T-helper 2 cell (primary cell): Measurements from ENCODE around the gene TTC7B.

ENCODE experiments used
- DNase-seq, 5 experiments: peaks; one replicate each; pipeline versions ENCODE4 v3.0.0 to v3.0.0-alpha.2; 2012 to 2022

The TTC7B gene

GRCh38 chr14:90666571-90666970 is 149.7 kb downstream of the TTC7B start:
- DNase-seq = no peak

DNA sequence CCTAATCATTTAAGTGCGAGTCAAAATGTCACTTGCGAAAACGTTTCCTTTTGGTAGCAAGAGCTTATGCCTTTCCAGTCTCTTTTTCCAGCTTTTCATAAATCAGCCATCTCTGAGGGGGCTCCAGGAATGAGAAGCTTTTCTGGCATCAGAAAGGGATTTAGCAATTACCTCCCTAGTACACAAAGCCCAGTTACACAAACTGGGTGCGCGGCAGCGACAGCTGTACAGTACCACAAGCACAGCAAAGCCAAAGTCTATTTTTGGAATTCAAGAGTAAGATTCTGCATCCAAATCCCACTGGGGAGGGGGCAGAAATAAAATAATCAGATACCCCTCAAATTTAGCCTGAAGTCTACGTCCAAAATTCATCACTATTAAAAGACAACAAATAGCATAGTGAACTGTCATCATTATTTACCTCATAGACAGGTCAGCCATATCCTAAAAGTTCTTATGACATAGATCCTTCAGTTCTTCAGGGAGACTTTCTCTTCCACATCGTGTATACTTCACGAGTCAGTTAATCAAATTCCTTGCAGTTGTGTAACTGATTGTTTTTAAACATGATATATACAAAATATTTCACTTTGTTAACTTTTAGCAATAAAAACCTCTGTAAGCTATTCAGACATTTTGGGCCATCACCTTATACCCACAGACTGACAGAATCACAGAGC is 150.8 kb downstream of the TTC7B start:
- DNase-seq = no peak

GRCh38 chr14:90664911-90665310 is 151.3 kb downstream of the TTC7B start:
- no peak for DNase-seq

GRCh38 chr14:90663680-90664079 is 152.6 kb downstream of the TTC7B start:
- DNase-seq = no peak

DNA sequence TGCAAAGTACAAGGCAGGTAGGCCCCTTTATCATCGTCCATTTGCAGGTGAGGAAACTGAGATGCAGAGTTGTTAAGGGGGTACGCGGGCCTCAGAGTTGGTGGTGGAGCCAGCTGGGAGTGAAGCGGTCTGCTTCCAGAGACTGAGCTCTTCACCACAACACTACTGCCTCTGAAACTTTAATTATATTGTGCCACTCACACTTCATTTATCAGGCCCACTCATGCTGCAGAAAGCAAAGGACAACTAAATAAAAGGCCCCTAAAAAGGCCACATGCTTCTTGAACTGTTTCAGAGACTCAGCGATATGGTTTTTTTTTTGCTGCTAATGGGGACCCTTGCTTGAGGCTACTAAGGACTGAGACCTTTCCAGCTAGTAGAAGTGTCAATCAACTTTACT is 153.1 kb downstream of the TTC7B start:
- DNase-seq = no peak

- DNase-seq = no peak
Measured at GRCh38 chr14:90661866-90662265, 154.4 kb downstream of the TTC7B start.

DNA sequence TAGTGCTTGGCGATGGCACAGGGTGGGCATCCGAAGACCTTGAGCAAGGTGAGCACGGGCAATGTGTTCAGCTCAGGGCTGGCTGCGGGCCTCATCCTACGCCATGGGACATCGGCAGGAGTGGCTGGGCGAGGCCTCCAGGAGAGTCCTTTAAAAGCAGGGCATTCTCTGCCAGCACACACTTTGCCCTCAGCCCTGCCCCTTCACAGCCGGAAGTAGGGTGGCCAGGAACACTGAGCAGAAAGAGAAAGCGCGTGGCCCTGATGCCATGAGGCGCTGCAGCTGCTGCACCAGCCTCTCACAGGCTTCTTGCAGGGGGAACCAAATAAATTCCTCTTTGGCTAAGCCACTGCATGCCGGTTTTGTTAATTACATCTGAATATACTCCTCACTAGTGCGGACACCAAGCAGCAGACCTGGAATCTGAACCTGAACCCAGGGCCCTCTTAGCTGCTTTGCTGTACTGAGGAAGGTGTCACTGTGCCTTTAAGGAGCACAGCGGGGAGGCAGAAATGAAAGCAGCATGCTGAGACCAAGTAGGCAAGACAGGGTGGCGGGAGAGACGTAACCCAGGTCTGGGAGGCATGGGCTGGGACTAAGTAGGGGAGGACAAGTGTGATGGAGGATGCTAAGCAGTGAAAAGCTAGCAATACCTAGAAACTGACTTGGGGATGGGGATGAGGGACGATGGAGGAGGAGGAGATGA is 155.2 kb downstream of the TTC7B start:
- DNase-seq = no peak

- no peak for DNase-seq
Measured at GRCh38 chr14:90659156-90659555, 157.1 kb downstream of the TTC7B start.

DNA sequence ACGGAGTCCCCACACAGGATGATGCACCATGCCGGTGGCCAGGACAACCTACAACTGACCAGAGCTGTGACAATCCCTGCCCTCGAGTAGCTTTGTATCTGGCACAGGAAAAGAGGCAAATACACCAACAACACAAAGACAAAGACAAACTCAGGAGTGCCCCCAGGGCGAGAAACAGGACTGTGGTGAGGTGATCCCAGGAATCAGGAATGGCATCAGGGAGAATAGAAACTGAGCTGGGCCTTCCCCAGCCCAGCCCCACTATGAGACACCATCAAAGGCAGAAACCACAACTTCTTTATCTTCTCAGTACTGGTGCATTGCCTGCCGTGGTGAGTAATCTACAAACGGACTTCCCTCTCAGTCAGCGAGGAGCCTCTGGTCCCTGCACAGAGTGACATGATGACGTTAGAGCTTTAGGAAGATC is 157.7 kb downstream of the TTC7B start:
- DNase-seq = peak in 1 of 5 experiments; percentile 19

- no peak for DNase-seq
Measured at GRCh38 chr14:90656973-90657372, 159.3 kb downstream of the TTC7B start.

DNA sequence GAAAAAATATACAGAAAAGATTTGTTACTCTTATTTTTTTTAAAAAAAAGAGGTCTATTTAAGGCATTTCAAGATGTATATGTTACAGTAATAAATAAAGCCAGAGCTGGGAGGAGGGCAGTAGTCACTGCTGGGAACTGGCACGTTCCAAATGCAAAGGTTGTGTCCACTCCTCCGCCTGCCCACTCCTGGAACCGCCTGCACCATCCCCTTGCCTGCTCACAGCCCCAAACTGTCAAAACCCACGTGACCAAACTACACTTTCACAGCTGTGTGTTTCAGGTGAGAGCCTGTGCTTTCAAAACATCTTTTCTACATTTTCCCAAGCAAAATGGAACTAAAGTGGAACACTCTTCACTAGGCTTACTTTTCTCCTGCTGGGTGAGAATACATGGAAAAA is 160.4 kb downstream of the TTC7B start:
- no peak for DNase-seq

DNA sequence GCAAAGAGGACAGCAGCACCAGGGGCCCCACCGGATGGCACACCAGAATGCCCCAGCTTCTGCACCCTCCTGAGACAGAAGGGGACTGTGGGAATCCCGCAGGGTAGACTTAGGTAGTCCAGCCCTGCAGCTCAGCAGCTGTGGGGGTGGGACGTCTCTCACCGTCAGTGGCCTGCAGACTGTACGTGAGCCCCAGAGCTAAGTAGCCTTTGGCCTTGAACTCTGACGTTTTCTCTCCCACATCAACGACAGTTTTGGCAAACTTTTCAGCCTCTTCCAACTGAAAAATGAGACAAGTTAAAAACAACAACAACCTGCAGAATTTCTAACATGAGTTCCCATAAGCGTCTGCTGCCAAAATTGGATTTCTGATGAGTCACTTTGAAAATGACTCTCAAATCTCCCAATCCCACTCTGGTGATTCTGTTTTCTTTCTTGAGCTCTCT is 161.4 kb downstream of the TTC7B start:
- no peak for DNase-seq

DNA sequence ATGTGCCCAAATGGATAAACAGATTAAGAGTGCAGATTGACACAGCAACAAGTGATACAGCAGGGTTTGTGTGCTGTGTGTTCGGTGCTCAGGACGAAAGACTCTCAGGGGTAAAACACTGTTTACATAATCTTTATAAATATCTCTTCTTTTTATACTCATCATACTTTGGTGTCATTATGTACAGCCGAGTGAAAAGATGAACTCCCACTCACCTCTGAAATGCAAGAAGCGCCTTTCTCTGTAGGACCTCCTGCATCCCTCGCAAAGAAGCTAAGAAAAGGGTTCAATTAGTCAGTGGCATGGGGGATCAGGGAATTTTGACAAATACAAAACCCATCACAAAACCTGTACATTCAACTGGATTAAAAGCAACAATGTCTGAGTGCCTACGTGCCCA is 163.6 kb downstream of the TTC7B start:
- no peak for DNase-seq

DNA sequence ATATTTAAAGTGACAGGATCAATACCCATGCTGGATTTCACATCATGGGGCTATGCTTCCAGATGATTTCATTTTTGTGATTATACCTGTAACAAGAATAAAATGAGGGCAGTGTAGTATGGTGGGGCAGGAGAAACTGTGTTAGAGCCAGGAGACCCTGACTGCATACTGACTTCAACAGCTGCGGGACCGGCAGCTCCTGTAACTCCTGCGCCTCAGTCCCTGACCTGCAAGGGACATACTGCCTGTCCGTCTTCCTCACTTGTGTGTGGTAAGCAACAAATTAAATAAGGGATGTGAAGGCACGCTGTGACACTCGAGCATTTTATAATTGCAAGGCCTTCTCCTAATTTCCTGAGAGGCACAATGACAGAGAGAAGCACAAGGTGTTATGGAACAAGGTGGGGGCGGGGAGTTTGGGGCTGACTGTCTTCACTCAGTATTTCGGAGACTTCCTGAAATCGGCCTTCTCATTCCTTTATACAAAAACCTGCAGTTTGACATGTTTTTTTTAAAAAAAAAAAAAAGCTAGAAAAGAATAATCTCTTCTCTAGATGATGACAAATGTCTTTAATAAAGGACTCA is 164.2 kb downstream of the TTC7B start:
- DNase-seq = no peak

GRCh38 chr14:90651271-90651804 is 164.9 kb downstream of the TTC7B start:
- no peak for DNase-seq

- DNase-seq = no peak
Measured at GRCh38 chr14:90649557-90650135, 166.6 kb downstream of the TTC7B start.

DNA sequence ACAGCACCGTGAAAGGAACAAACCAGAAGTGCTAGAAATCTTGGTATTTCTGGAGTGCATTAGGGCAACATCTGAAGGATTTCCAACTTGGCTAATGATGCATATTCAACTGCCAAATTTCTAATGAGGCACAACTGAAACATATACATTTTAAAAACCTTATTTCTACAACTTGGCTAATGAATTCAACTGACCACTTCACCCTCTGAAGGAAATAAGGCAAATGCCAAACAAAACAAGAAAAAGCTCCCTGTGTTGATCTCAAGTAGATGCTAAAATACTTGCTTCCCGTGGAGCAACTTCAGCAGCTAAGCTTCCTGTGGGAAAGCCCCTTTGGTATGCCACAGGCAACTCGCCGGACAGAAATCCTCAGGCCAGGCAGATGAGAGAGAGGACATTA is 167.1 kb downstream of the TTC7B start:
- DNase-seq = no peak

DNA sequence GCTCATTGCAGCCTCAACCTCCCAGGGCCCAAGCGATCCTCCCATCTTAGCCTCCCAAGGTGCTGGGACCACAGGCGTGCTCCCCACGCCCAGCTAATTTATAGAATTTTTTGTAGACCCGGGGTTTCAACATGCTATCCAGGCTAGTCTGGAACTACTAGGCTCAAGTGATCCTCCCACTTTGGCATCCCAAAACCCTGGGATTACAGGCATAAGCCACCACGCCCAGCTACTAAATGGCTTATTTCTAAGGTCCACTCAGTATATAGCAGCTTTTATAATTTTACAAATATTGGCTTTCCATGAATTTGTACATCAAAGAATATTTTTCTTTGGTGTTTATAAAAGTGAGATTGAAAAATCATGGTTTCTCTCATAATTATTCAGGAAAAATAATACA is 167.8 kb downstream of the TTC7B start:
- DNase-seq = no peak

DNA sequence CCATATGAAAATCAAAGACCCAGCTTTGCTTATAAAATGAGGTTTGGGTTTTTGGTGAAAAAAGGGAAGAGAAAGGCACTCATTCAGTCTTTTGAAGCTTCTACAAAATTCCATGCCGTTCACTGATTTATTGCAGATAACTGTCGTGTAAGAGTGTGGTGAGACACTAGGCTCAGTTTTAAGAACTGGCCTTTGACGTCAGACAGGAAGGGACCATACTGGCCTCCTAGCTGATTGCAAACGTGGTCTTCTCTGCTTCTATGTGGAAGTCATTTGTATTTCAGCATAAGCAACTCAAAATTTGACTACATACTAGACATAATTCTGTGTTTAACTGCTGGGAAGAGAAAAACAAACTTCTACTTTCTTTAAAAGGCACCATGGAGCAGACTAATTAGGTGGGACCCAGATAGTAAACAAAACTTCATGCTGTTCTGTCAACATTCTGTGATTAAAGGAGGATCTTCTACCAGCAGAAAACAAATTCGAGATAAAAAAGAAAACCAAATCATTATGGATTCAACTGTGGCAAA is 168.7 kb downstream of the TTC7B start:
- DNase-seq = no peak

GRCh38 chr14:90645842-90646443 is 170.3 kb downstream of the TTC7B start:
- no peak for DNase-seq

GRCh38 chr14:90644882-90645281 is 171.3 kb downstream of the TTC7B start:
- no peak for DNase-seq

DNA sequence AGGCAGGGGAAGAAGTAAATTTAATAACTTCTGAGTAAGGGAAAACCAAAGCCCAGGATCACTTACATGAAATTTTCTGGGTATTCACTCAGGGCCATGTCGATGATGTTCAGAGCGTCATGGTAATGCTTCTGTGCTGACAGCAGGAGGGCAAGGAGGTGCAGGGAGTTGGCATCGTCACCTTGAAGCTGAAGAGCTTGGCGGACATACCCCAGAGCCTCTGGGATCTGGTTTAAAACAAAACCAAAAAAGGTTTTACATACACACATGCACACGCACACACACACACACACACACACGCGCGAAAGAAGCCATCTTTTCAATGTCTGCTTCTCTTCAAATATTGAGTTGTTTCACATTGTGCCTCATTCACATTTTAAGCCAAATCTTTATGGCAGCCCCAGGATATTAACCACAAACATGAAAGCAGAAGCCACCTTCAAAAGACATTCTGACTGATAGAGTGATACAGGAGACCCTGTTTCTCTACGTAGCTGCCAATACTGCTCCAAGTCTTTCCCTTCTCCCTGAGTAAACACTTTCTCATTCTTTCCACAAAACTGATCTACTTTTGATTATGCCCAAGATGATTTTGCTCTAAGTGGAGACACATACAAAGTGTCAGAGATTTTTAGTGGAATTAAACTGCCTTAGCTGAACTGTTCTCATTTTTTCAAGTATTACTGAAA is 172.1 kb downstream of the TTC7B start:
- no peak for DNase-seq
